A549 treated with AZD9567 at 1 μM for 4 hours (cell line): Measurements from ENCODE around the gene ADAM30. TPM values are rescaled to one million over a fixed set of nuclear protein-coding genes. Genes with fewer than 3 reads are reported as not detected.

Source experiments
- total RNA-seq: library from RNA; stranded (reverse); fragments of 200-300 nt; extraction: Qiagen RNA extraction; gene quantifications from 5 replicates; pipeline ENCODE4 v1.2.3, GENCODE V29; 2022; ENCODE audit not compliant: insufficient read depth

The ADAM30 gene
- not detected in 5 replicates for total RNA-seq

DNA sequence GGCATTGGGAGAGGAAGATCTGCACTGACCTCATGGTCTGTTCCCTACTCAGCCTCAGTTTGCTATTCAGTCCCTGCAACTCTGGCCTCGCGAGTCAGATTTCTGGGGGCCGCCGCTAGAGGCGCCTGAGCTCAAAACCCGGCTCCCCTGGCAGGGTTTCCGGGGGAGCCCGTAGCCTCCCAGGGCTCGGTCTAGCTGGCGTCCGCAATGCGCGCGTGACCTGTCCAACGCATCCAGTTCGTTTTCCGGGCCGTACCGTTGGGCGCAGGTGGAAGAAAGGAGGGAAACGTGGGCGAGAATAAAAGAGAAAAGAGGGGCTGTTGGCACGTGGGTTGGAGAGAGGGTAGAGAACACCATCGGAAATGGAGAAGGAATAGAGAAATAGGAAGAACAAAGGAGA lies at the start of gene ADAM30:
Gene ADAM30, minus strand, starts transcription at position 213 of the 400 bp plus-strand sequence. Its CDS starts 179 bp downstream, at position 34.

Other genes with a start within 250 kb of the ADAM30 start
- gene ZNF697, start 248.2 kb downstream of the ADAM30 start, total RNA-seq, result 1.6 to 1.9 TPM (median 1.7 TPM) in 5 replicates
- gene PHGDH, start 184.6 kb downstream of the ADAM30 start, total RNA-seq, result 66.9 to 103 TPM (median 91.7 TPM) in 5 replicates
- not detected in 5 replicates for gene HMGCS2, start 127.6 kb downstream of the ADAM30 start, total RNA-seq
- not detected in 5 replicates for gene REG4, start 85.1 kb downstream of the ADAM30 start, total RNA-seq
- gene NOTCH2, start 173.1 kb upstream of the ADAM30 start, total RNA-seq, result 22.4 to 31.5 TPM (median 30.6 TPM) in 5 replicates